Activated CD8-positive, alpha-beta T cell treated with anti-CD3 and anti-CD28 coated beads for 36 hours (primary cell): ENCODE measurements around the gene DAAM1. TPM values are rescaled to one million over a fixed set of nuclear protein-coding genes. Genes with fewer than 3 reads are reported as not detected.

Experiments
- ATAC-seq: fragments of 200-7000 bp; cut with Tn5 transposase; one replicate; pipeline ENCODE4 v1.10.0; 2021; ENCODE audit warnings: mild to moderate bottlenecking, moderate library complexity
- CTCF ChIA-PET: fragments of 350-600 bp; sonication (Branson Sonifier 250); formaldehyde crosslinking; loops from one replicate; lab custom pipeline; 2021; ENCODE audit warnings: antibody characterized with exemption; lab: Charles Lee
- POLR2A ChIA-PET: fragments of 350-600 bp; sonication (Branson Sonifier 250); formaldehyde crosslinking; loops from one replicate; lab custom pipeline; 2021; ENCODE audit warnings: antibody characterized with exemption; lab: Charles Lee
- DNase-seq: peaks from one replicate; pipeline ENCODE4 v3.0.0-alpha.2; 2020
- H3K27ac Mint-ChIP-seq: one replicate; pipeline ENCODE4 v1.8.0; 2021; ENCODE audit warnings: mild to moderate bottlenecking, mixed read lengths
- H3K27me3 Mint-ChIP-seq: one replicate; pipeline ENCODE4 v1.8.0; 2021; ENCODE audit warnings: mixed read lengths
- H3K36me3 Mint-ChIP-seq: one replicate; pipeline ENCODE4 v1.8.0; 2021; ENCODE audit warnings: low read depth, mixed read lengths
- H3K4me1 Mint-ChIP-seq: one replicate; pipeline ENCODE4 v1.8.0; 2021; ENCODE audit warnings: low read depth, mixed read lengths
- H3K4me3 Mint-ChIP-seq: one replicate; pipeline ENCODE4 v1.8.0; 2021; ENCODE audit warnings: mild to moderate bottlenecking, moderate library complexity, mixed read lengths
- H3K9me3 Mint-ChIP-seq: one replicate; pipeline ENCODE4 v1.8.0; 2021; ENCODE audit warnings: mixed read lengths
- intact Hi-C: fragments of 100-400 bp; cut with micrococcal nuclease; formaldehyde crosslinking; loops from one replicate; pipeline ENCODE4 v1.10.0; 2022
- total RNA-seq, 2 experiments: library from RNA; stranded (reverse); gene quantifications; one replicate each; pipeline ENCODE4 v1.2.3, GENCODE V29; 2021
- TF ChIP-seq, protein P1 (sequence below): fragments of 200-600 bp; IDR thresholded peaks from one replicate; pipeline ENCODE4 v1.8.0; 2022; ENCODE audit warnings: antibody characterized with exemption, mild to moderate bottlenecking

Gene DAAM1
- total RNA-seq, 2 experiments from 2014 or later, result 7.2 to 9.9 TPM

DNA sequence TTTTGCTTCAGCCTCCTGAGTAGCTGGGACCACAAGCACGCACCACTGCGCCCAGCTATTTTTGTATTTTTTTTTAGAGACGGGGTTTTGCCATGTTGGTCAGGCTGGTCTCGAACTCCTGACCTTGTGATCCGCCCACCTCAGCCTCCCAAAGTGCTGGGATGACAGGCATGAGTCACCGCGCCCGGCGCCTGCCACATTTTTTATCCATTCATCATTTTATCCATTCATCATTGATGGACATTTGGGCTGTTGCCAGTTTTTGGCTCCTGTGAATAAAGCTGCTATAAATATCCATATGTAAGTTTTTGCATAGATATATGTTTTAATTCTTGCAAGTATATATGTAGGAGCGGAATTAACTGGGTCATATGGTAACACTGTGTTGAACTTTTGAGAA, 79.5 kb downstream of the DAAM1 start:
- no peak for DNase-seq
- no peak overlapping the region for H3K27ac Mint-ChIP-seq
- TF ChIP-seq, protein P1, sequence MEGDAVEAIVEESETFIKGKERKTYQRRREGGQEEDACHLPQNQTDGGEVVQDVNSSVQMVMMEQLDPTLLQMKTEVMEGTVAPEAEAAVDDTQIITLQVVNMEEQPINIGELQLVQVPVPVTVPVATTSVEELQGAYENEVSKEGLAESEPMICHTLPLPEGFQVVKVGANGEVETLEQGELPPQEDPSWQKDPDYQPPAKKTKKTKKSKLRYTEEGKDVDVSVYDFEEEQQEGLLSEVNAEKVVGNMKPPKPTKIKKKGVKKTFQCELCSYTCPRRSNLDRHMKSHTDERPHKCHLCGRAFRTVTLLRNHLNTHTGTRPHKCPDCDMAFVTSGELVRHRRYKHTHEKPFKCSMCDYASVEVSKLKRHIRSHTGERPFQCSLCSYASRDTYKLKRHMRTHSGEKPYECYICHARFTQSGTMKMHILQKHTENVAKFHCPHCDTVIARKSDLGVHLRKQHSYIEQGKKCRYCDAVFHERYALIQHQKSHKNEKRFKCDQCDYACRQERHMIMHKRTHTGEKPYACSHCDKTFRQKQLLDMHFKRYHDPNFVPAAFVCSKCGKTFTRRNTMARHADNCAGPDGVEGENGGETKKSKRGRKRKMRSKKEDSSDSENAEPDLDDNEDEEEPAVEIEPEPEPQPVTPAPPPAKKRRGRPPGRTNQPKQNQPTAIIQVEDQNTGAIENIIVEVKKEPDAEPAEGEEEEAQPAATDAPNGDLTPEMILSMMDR, result no peak
- ChIA-PET POLR2A (interaction anchor here (0.8 kb wide), 1 partner anchor 64 kb away, joined by 3 read pairs; no protein-coding TSS in a partner anchor), CTCF (no interaction called here)
- H3K9me3 Mint-ChIP-seq, result no peaks in the 10 kb centered on the region
- peaks cover 19% of the 10 kb centered on the region for H3K4me1 Mint-ChIP-seq
- no peaks in the 10 kb centered on the region for H3K27me3 Mint-ChIP-seq
- ATAC-seq, result no peak
- H3K4me3 Mint-ChIP-seq, result no peak overlapping the region
- intact Hi-C loops, result no loop called here
- peaks cover 24% of the 10 kb centered on the region for H3K36me3 Mint-ChIP-seq

DNA sequence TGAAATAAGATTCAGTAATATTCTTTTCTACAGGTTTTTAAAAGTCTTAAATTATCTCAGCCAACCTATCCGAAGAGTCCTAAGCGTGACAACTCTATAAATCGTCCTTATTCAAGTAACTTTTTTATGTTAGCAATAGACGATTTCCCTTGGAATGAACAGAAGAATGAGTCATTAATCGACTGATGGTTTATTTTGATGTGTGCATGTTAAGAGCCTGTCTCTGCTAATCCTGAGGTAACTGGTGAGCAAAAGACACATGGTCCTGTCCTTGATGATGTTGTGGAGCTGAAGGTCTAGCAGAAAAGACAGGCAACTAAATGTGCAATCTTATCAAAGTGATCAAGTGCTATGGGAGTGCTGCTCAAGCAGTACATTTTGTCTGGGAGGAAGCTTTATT, 80.4 kb downstream of the DAAM1 start:
- Mint-ChIP-seq H3K4me3 (no peak overlapping the region), H3K27me3 (no peaks in the 10 kb centered on the region), H3K27ac (no peak overlapping the region), H3K9me3 (no peaks in the 10 kb centered on the region), H3K4me1 (peaks cover 19% of the 10 kb centered on the region), H3K36me3 (peaks cover 24% of the 10 kb centered on the region)
- intact Hi-C loops, result no loop called here
- TF ChIP-seq, protein P1, result no peak
- ChIA-PET CTCF (interaction anchor here (1.0 kb wide), 1 partner anchor 14 kb away, joined by 3 read pairs; no protein-coding TSS in a partner anchor), POLR2A (interaction anchor here (1.3 kb wide), 1 partner anchor 12 kb away, joined by 3 read pairs; no protein-coding TSS in a partner anchor)
- no peak for DNase-seq
- no peak for ATAC-seq

DNA sequence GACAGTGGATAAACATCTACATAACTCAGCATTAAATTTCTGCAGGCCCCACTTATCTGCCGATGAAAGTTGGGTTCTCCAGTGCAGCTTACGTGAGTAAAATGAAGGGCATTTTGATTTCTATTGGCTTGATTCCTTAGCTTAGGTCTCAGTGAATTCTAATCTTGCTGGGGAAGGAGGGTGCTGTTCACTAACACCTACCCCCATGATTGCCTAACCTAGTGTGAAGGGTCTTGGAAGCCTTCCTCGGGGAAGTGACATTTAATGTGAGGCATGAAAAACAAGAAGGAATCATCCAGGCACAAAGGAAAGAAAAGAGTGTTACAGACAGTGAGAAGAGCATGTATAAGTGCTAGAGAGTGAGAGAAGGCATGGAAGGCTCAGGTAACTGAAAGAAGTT, 81.0 kb downstream of the DAAM1 start:
- H3K9me3 Mint-ChIP-seq, result no peaks in the 10 kb centered on the region
- ChIA-PET POLR2A (interaction anchor here (1.3 kb wide), 1 partner anchor 13 kb away, joined by 3 read pairs; no protein-coding TSS in a partner anchor), CTCF (interaction anchor here (1.0 kb wide), 1 partner anchor 14 kb away, joined by 3 read pairs; no protein-coding TSS in a partner anchor)
- ATAC-seq (no peak), DNase-seq (no peak)
- intact Hi-C loops, result no loop called here
- no peak overlapping the region for H3K27ac Mint-ChIP-seq
- H3K27me3 Mint-ChIP-seq, result no peaks in the 10 kb centered on the region
- TF ChIP-seq, protein P1, result no peak
- H3K4me1 Mint-ChIP-seq, result peaks cover 20% of the 10 kb centered on the region
- H3K36me3 Mint-ChIP-seq, result peaks cover 24% of the 10 kb centered on the region
- H3K4me3 Mint-ChIP-seq, result no peak overlapping the region

DNA sequence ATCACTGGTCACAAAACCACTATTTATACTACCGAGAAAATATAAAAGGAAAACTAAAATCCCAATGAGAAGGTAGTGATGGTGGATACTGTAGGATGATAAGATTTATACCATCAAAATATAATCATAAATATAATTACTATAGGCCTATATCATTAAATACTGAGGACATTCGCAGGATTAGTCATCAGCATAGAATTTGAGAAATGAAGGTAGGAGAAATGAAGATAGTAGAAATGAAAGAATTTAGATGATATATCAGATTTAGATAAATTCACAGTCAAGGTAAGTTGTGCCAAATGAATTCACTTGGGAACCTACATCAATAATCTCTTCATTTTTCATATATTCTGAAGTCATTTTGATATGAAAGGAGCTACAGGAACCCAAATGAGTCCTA, 82.8 kb downstream of the DAAM1 start:
- H3K4me3 Mint-ChIP-seq, result no peak overlapping the region
- H3K4me1 Mint-ChIP-seq, result peaks cover 30% of the 10 kb centered on the region
- no peak overlapping the region for H3K27ac Mint-ChIP-seq
- H3K27me3 Mint-ChIP-seq, result no peaks in the 10 kb centered on the region
- TF ChIP-seq, protein P1, result no peak
- ATAC-seq (no peak), DNase-seq (no peak)
- intact Hi-C loops, result no loop called here
- POLR2A ChIA-PET, result no interaction called here
- H3K36me3 Mint-ChIP-seq, result peaks cover 10% of the 10 kb centered on the region
- CTCF ChIA-PET, result no interaction called here
- no peaks in the 10 kb centered on the region for H3K9me3 Mint-ChIP-seq

DNA sequence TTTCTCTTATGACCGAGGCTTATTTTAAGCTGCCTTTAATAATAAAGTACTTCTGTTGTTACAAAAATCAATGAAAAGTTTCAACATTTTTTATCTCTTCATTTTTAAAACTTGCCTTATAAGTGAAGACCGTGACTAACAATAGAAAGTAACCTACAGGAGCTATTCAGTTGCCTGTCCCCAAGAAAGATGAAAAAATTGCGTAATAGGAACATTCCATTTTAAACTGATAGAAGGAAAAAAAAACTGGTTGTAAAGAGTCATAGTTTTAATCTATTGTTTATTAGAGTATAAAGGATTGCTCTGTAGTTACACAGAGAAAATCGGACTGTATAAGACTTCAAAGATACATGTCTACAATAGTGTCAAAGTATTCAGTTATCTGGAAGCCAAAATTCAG, 83.3 kb downstream of the DAAM1 start:
- H3K27me3 Mint-ChIP-seq, result no peaks in the 10 kb centered on the region
- intact Hi-C loops, result no loop called here
- ChIA-PET POLR2A (no interaction called here), CTCF (no interaction called here)
- H3K27ac Mint-ChIP-seq, result no peak overlapping the region
- H3K4me3 Mint-ChIP-seq, result no peak overlapping the region
- ATAC-seq (no peak), DNase-seq (no peak)
- H3K36me3 Mint-ChIP-seq, result peaks cover 8% of the 10 kb centered on the region
- TF ChIP-seq, protein P1, result no peak
- no peaks in the 10 kb centered on the region for H3K9me3 Mint-ChIP-seq
- peaks cover 30% of the 10 kb centered on the region for H3K4me1 Mint-ChIP-seq
